Stimulated activated CD4-positive, alpha-beta T cell treated with anti-CD3 and anti-CD28 coated beads, Interleukin-2, amount 100 ng/mL, for 4 hours (primary cell): ENCODE results near the gene HDHD3.

ENCODE experiments used
- DNase-seq: peaks from one replicate; pipeline ENCODE4 v3.0.0-alpha.2; 2020; ENCODE audit warnings: low read depth

The HDHD3 gene

GRCh38 chr9:113363336-113363735, 13.4 kb downstream of the HDHD3 start:
- no peak for DNase-seq

DNA sequence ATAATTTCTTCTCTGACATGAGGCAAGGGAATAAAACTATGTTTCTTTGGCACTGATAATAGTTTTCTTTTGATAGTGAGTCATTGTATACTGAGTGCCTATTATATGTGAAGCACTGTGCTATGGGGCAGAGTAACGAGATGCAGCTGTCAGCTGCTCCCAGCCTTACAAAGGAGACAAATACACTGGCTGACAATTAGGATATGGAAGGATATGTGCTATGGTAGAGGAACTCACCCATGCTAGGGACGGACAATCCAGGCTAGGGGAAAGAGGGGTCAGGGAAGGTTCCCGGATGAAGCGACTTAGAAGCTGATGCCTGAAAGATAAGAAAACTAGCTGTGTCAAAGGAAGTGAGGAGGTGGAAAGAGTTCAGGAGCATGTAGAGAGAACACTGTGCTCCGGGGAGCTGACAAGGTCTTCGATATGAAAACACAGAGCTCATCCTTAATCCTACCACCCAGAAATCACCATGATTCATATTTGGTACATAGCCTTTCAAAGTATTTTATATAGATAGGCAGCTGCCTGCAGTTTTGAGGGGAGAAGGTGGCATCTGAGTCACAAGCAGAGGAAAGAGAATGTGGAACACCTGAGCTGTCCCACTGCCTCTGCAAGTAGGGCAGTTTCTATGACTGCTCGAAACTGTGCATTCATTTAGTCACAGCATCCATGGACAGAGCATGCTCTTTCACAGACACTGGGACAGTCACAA, 15.3 kb downstream of the HDHD3 start:
- DNase-seq, result no peak

DNA sequence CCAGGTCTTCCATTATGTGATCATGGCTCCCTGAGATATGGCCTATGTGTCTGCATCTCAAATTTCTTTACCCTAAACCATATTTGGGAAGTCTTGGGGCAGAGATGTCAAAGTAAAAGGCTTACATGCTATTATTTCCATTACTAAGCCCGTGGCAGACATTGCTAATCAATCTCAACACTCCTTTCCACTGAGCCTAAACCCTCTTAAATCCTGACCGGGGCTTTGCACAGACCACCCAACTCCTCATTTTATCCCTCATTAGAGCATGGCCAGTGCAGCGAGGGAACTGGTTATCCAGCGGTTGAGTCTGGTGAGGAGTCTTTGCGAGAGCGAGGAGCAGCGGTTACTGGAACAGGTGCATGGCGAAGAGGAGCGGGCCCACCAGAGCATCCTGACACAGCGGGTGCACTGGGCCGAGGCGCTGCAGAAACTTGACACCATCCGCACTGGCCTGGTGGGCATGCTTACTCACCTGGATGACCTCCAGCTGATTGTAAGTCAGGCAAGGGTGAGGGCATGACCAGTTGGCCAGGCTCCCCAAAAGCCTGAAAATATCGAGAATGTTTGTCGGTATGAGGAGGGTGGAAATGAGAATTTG, 16.4 kb downstream of the HDHD3 start:
- no peak for DNase-seq

- no peak for DNase-seq
Observed at GRCh38 chr9:113359385-113359784, 17.4 kb downstream of the HDHD3 start.

DNA sequence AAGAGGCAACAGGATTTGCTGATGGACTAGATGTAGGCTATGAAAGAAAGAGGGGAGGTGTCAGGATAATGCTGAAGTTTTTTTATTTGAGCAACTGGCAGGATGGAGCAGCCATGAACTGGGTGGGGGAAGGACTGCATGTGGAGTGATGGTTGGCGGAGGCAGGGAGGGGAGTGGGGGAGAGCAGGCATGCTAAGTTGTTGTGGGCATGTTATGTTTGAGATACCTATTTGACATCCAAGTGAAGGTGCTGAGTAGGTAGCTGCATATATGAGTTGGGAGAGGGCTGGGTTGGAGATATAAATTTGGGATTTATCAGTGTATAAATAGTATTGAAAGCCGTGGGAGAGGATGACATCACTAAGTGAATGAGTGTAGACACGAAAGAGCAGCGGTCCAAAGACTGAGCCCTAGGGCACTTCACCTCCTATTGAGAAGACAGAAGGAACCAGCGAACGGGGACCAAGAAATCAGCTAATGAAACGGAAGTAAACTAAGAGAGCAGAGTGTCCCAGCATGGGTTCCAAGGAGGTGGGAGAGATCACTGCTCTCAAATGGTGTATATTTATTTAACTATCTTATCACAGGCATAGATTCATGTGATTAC, 20.0 kb downstream of the HDHD3 start:
- no peak for DNase-seq

GRCh38 chr9:113355040-113355596, 21.7 kb downstream of the HDHD3 start:
- DNase-seq, result no peak

DNA sequence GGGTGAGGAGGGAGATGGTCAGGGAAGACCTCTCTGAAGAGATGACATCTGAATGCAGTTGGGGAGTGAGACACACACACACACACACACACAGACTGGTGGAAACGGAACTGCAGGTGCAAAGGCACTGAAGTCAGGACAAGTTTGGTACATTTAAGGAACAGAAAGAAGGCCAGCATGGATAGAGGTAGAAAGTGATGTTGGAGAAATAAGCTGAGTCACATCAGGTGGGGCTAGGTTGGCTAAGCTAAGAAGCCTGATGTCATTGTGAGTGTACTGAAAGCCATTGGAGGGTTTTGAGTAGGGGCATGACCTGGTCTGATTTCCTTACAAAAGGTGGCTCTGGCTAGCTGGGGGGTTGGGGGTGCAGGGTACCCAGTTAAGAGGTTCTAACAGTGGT, 24.4 kb downstream of the HDHD3 start:
- DNase-seq, result no peak

DNA sequence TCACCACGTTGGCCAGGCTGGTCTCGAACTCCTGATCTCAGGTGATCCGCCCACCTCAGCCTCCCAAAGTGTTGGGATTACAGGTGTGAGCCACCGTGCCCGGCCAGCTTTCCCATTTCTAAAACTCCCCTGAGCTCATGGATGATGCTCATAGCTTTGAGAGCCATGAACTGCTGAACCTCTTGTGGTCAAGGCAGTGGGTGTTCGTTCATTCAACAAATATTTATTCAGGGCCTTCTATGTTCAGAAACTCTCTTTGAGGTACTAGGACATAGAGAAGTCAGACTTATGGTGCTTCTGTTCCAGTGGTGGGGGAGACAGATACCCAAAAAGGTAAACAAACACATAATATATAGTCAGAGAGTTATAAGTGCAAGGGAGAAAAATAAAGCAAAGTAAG, 24.8 kb downstream of the HDHD3 start:
- no peak for DNase-seq

DNA sequence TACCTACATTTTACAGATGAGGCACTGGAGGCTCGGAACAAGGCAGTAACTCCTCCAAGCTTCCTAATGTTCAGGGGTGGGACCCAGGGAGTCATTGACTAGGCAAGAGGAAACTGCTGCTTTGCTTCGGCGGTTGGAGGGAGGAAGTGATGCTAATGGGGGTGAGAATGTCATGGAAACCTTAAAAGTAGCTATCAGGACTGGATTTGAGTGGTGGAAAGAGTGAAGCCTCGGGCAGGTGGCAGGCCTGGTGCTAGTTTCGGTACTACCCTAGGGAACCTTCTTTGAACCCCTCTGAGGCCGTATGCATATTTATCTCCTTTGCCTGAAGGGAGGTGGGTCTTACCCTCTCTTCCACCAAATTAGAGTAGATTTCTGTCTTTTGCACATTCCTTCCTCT, 25.8 kb downstream of the HDHD3 start:
- DNase-seq, result no peak

DNA sequence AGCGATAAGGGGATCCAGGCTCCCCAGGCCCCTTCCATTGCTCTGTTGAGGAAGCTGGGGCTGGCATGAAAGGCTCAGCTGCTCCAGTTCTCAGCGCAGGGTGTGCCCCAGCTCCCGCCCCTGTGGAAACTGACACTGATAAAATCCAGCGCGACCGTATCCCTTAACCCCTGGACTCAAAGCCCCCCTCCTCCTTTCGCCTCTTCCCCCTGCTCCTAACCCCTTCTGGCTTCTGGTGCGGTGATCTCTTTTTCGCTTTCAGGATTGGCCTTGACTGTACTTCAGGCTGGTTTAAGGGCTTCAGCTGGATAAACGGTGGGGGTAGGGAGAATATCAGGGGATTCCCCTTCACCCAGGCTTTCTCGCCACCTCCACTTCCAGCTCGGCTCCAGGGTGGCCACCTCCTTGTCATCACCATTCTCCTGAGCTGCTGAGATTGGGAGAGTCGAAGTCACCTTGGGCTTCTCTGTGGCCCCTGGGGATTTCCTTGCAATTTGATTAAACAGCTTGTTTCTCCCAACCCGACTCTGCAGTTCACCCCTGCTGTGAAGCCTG, 26.6 kb downstream of the HDHD3 start:
- no peak for DNase-seq

DNA sequence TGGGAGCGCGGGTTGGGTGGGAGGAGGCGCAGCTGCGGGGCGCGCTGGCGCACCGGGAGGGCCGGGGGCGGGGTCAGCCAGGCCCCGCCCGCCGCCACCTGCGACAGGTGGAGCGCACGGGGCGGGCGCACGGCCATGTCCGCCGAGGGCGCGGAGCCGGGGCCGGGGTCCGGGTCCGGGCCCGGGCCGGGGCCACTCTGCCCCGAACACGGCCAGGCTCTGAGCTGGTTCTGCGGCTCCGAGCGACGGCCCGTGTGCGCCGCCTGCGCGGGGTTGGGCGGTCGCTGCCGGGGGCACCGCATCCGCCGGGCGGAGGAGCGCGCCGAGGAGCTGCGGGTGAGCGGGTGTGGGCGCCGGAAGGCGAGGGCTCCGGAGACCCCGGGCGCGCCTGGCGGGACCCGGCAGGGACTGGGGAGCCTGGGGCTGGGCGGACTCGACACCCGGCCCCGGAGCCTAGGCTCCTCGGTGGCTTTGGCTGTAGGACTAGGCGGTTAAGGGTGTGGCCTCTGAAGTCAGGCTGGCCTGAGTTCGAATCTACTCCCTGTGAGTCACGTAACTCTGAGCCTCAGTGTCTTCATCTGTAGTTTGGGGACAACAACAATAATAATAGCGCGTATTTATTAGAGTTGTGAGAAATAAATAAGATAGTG, 27.2 kb downstream of the HDHD3 start, which contains the start of gene BSPRY:
Gene BSPRY, plus strand, starts transcription at position 97 of the 650 bp plus-strand sequence. Its CDS starts 39 bp downstream, at position 136.
- no peak for DNase-seq

GRCh38 chr9:113349066-113349444, 27.7 kb downstream of the HDHD3 start:
- DNase-seq, result no peak

- no peak for DNase-seq
Observed at GRCh38 chr9:113348437-113348836, 28.3 kb downstream of the HDHD3 start.

GRCh38 chr9:113345671-113346070, 31.1 kb downstream of the HDHD3 start:
- DNase-seq, result no peak

GRCh38 chr9:113345190-113345589, 31.6 kb downstream of the HDHD3 start:
- DNase-seq, result no peak

DNA sequence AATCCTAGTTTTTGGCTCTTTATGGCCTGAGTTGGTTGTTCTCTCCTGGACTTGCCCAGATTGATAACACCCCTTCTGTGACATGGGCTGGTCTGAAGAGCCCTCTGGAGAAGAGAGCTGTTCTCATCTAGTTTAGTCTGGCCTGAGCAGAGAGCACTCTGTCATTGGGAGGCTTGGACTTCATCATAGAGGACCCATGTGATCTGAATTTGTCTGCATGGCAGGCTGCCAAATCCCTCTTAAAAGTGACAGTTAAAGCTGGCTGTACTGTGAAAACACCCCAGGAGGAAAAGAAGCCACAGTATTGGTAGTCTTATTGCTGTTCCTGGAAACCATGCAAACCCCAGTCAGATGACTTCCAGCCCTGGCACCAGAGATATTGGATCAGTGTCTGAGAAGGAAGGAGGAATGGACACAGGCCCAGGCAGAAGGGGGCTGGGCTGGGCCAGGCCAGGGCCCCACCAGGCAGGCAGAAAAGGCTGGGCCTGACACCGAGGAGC, 33.0 kb downstream of the HDHD3 start:
- DNase-seq, result no peak

GRCh38 chr9:113341712-113342410, 34.9 kb downstream of the HDHD3 start:
- DNase-seq, result no peak

DNA sequence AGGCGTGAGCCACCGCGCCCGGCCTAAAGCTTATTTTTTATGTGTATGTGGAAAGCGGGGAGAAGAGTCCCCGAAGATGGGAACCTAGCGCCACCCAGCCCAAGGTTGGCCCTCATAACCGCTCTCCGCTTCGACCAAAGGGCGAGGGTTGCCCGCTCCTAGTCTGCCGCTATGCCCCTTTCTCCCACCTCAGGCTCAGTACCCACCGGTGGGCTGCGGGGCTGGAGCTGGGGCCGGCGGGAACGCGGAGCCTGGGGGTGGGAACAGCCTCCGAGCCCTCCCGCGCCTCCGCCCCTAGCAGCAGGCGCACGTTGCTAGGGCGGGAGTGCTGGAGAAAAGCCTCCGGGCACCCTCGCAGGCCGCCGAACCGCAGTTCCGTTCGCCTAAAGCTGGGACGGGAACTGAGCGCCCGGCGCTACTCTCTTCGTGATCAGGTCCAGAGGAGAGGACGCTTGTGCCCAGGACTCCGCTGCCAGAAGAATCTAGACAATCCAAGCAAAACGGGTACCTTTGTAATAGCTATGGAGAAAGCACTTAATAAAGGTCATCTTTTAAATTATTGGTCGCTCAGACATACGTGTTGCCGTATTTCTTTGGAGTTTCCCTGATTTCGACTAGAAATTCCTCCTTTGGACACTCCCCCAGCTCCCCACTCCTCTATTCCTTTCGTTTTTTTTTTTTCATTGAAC, 36.6 kb downstream of the HDHD3 start, which contains the start of gene WDR31:
Gene WDR31, minus strand, starts transcription at position 265 of the 689 bp plus-strand sequence. CDS start 8,253 bp downstream, outside the sequence.
- peak; percentile 73 for DNase-seq

GRCh38 chr9:113337714-113338113, 39.1 kb downstream of the HDHD3 start:
- no peak for DNase-seq

DNA sequence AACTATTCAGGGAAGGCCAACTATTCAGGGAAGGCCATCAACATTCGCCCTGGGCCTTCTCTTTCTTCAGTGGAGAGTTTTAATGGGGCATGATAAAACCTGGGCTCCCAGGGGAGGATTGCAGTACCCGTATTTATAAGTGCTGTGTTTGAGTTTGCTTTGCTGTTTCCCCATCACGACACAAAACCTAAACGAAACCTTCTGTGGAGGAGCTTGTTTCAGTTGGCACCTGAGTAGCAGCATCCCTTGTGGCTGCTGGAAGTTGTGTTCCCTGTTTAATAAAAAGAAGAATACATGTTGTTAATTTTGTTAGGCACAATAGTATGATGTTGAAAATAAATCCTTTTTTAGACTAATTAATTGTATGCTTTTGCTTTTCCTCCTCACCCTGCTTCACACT, 45.0 kb downstream of the HDHD3 start:
- DNase-seq, result no peak
